Tibial artery (tissue), 4 donors: Measurements from ENCODE around the gene B3GNT8.

Source experiments
- DNase-seq, 2 donors: peaks; one replicate each; pipeline ENCODE4 v3.0.0-alpha.2; 2019
- H3K27ac ChIP-seq, 2 donors: fragments of 200-600 bp; sonication (generic) in 1 of 2; 1 replicate in 1 of 2; 2 replicates in 1 of 2; pipeline ENCODE4 v1.5.1; 2018 to 2019; ENCODE audit warnings: mild to moderate bottlenecking in 1 of 2
- H3K27me3 ChIP-seq, 2 donors: fragments of 200-600 bp; sonication (generic) in 1 of 2; one replicate each; pipeline versions ENCODE4 v1.5.1 to v1.6.0; 2016 to 2019
- H3K36me3 ChIP-seq, 3 donors: fragments of 200-600 bp; sonication (generic) in 2 of 3; one replicate each; pipeline ENCODE4 v1.5.1; 2016 to 2019; ENCODE audit warnings: mild to moderate bottlenecking in 2 of 3
- H3K4me1 ChIP-seq, 4 donors: fragments of 200-600 bp; sonication (generic) in 2 of 4; 1 replicate in 3 of 4; 2 replicates in 1 of 4; pipeline ENCODE4 v1.5.1; 2016 to 2019
- H3K4me3 ChIP-seq, 2 donors: fragments of 200-600 bp; sonication (generic) in 1 of 2; 1 replicate in 1 of 2; 2 replicates in 1 of 2; pipeline ENCODE4 v1.5.1; 2018 to 2019; ENCODE audit warnings: mild to moderate bottlenecking in 2 of 2
- H3K9me3 ChIP-seq, 3 donors: fragments of 200-600 bp; sonication (generic) in 1 of 3; one replicate each; pipeline ENCODE4 v1.5.1; 2016 to 2019
- intact Hi-C: fragments of 100-400 bp; cut with DNase I; formaldehyde crosslinking; loops from one replicate; pipeline ENCODE4 v1.15.0; 2023; ENCODE audit warnings: low total_unique reads
- TF ChIP-seq, protein P1 (sequence below), 2 experiments: fragments of 200-600 bp in 1 of 2; fragments of 450-650 bp in 1 of 2; IDR thresholded peaks; one replicate each; pipeline ENCODE4 v1.5.1; 2017 to 2019; ENCODE audit warnings: antibody characterized with exemption in 2 of 2, mild to moderate bottlenecking in 1 of 2, moderate library complexity in 1 of 2

Gene B3GNT8

DNA sequence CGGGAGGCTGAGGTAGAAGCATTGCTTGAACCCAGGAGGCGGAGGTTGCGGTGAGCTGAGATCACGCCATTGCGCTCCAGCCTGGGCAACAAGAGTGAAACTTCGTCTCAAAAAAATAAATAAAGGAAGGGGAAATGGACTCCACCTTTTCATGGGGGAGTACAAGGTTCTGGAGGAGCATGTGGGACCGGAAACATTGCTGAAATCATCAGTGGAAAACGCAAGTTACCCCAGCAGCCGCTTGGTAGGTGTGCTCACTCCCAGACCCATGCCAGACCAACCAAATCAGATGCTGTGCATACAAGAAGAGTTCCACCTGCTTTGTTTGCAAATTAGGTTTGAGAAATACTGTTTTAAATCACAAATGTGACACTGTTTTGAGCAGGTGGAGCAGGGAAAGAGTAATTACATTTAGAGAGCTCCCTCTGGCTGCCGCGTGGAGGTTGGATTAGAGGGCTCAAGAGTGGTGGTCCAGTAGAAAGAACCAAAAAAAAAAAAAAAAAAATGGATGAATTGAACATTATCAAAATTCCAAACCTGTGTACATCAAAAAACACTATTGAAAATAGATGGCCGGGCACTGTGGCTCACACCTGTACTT is 20.7 kb upstream of the B3GNT8 start:
- intact Hi-C loops, result no loop called here
- no peaks in the 10 kb centered on the region for H3K36me3 ChIP-seq
- DNase-seq, result no peak
- peaks cover 0 to 12% of the 10 kb centered on the region in 2 donors for H3K27me3 ChIP-seq
- H3K4me3 ChIP-seq, result no peak overlapping the region
- H3K27ac ChIP-seq, result no peak overlapping the region
- H3K4me1 ChIP-seq, result peaks cover 0 to 10% (median 3%) of the 10 kb centered on the region in 4 donors
- TF ChIP-seq, protein P1, sequence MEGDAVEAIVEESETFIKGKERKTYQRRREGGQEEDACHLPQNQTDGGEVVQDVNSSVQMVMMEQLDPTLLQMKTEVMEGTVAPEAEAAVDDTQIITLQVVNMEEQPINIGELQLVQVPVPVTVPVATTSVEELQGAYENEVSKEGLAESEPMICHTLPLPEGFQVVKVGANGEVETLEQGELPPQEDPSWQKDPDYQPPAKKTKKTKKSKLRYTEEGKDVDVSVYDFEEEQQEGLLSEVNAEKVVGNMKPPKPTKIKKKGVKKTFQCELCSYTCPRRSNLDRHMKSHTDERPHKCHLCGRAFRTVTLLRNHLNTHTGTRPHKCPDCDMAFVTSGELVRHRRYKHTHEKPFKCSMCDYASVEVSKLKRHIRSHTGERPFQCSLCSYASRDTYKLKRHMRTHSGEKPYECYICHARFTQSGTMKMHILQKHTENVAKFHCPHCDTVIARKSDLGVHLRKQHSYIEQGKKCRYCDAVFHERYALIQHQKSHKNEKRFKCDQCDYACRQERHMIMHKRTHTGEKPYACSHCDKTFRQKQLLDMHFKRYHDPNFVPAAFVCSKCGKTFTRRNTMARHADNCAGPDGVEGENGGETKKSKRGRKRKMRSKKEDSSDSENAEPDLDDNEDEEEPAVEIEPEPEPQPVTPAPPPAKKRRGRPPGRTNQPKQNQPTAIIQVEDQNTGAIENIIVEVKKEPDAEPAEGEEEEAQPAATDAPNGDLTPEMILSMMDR (IDR thresholded peaks at IDR 0.05), result no peak
- H3K9me3 ChIP-seq, result no peaks in the 10 kb centered on the region

DNA sequence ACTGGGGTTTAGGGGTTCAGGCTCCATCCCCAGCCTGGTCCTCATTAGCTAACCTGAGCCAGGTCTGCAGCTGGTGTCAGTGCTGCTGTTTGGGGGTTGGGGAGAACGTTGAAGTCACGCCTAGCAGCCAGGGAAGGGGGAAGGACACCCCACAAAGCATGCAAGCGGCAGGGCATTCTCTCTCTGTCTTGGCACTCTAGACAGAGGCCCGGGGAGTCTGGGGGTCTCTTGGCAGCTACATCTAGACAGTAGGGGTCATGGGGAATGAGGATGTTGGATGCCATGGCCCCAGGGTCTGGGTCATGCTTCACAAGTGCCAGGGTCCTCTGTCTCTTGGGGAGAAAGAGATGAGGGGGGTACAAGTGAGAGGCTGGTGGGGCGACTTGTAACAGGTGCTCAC is 18.4 kb upstream of the B3GNT8 start:
- Histone ChIP-seq H3K4me3 (no peak overlapping the region), H3K36me3 (no peaks in the 10 kb centered on the region), H3K27me3 (peaks cover 0 to 29% of the 10 kb centered on the region in 2 donors), H3K4me1 (peaks cover 0 to 10% (median 3%) of the 10 kb centered on the region in 4 donors), H3K9me3 (no peaks in the 10 kb centered on the region), H3K27ac (no peak overlapping the region)
- TF ChIP-seq, protein P1 (IDR thresholded peaks at IDR 0.05), result no peak
- DNase-seq, result no peak
- intact Hi-C loops, result no loop called here

DNA sequence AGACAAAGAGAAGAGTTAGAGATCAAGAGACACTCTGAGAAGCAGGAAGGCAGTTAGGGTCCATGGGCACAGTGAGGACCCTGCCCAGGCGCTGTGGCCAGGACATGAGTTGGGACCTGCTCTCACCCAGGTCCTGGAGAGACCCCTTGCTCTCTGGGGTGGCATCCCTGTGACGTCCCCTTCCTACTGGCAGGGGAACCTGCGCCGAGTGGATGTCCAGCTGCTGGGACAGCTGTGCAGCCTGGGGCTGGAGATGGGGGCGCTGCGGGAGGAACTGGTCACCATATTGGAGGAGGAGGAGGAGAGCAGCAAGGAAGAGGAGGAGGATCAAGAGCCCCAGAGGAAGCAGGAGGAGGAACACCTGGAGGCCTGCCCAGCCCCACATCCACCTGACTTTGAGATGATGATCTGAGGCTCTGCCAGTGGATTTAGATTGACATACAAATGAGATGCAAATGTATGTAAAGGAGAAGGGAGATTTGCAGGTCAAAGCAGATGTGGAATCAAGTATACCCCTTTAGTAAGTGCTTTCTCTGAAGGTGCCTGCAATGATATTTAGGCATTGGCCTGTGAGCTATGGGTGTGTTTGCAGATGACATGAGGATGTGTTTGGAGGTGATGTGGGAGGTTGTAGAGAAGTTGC is 16.8 kb upstream of the B3GNT8 start:
- H3K9me3 ChIP-seq, result no peaks in the 10 kb centered on the region
- DNase-seq, result no peak
- no peaks in the 10 kb centered on the region for H3K36me3 ChIP-seq
- no peak overlapping the region for H3K4me3 ChIP-seq
- intact Hi-C loops, result no loop called here
- H3K27me3 ChIP-seq, result peaks cover 0 to 29% of the 10 kb centered on the region in 2 donors
- H3K4me1 ChIP-seq, result peaks cover 0 to 7% (median 3%) of the 10 kb centered on the region in 4 donors
- TF ChIP-seq, protein P1 (IDR thresholded peaks at IDR 0.05), result no peak
- no peak overlapping the region for H3K27ac ChIP-seq

DNA sequence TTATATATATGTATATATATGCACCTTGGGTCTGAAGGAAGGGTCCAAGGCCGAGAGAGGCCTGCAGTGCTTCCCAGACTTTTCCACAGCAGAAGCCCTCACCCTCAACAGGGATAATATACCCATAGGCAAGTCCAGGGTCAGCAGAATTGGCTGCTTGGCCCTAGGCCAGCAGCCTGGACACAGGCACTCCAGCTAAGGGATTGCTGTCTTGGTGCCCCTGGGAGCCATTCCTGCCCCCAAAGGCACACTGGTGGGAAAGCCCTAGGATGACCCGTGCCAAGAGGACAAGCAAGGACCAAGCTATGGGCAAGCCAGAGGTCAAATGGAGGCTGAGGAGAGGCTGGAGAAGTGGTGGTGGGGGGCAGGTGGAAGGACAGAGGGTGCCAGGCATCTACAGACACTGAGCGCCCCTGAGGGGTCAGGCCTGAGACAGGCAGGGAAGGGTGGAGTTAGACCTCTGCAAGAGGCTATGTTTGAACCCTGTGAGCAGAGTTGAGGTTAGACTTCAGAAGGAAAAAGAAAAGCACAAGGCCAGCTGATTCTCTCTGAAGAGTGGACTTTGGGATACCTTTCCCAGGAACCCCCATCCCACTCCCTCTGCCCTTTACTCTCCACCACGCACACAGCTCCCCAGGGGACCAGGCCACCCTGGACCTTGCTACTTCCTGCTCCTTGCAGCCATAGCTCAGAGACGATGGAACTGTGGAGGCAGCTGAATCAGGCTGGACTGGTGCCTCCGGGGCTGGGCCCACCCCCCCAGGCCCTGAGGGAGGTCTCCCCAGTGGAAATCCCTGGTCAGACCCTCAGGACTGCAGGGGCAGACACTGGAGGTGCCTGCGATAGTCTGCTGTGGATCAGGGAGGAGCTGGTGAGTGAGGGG is 15.5 kb upstream of the B3GNT8 start, which contains the start of gene ERICH4:
Gene ERICH4 (plus strand): TSS at position 684 of the 883 bp plus-strand sequence. CDS start 14 bp downstream, at position 698.
- H3K27ac ChIP-seq, result no peak within 1 kb of the TSS
- H3K36me3 ChIP-seq, result peaks cover 0 to 6% (median 0%) of the 10 kb centered on the region in 3 donors
- peaks cover 0 to 29% of the 10 kb centered on the region in 2 donors for H3K27me3 ChIP-seq
- H3K4me3 ChIP-seq, result no peak within 1 kb of the TSS
- no peak for DNase-seq
- H3K9me3 ChIP-seq, result no peaks in the 10 kb centered on the region
- H3K4me1 ChIP-seq, result peaks cover 0 to 9% (median 6%) of the 10 kb centered on the region in 4 donors
- intact Hi-C loops, result no loop called here
- TF ChIP-seq, protein P1 (IDR thresholded peaks at IDR 0.05), result no peak

DNA sequence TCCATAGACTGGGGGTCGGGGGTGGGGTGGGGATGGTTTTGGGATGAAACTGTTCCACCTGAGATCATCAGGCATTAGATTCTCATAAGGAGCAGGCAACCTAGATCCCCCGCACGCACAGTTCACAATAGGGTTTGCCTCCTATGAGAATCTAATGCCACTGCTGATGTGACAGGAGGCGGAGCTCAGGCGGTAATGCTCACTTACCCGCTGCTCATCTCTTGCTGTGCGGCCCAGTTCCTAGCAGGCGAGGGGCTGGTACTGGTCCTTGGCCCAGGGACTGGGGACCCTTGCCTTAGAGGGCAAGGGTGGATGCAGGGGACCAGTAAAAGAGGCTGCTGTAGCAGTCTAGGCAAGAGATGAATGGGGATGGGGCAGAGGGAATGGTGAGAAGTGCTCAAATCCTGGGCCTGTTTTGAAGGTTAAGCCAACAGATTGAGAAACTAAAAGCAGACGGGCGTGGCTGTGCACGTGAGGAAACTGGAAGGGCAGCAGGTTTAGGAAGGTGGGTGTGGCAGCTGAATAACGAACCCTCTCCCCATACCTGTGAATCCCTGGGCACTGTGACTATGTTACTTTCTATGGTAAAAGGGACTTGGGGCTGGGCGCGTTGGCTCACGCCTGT is 14.3 kb upstream of the B3GNT8 start:
- no peak overlapping the region for H3K4me3 ChIP-seq
- no peak for DNase-seq
- H3K4me1 ChIP-seq, result peaks cover 0 to 9% (median 6%) of the 10 kb centered on the region in 4 donors
- TF ChIP-seq, protein P1 (IDR thresholded peaks at IDR 0.05), result no peak
- intact Hi-C loops, result no loop called here
- H3K27me3 ChIP-seq, result peaks cover 0 to 29% of the 10 kb centered on the region in 2 donors
- H3K27ac ChIP-seq, result no peak overlapping the region
- no peaks in the 10 kb centered on the region for H3K9me3 ChIP-seq
- peaks cover 0 to 12% (median 0%) of the 10 kb centered on the region in 3 donors for H3K36me3 ChIP-seq
